Brain pericyte (primary cell): ENCODE results near the gene PPM1E.
"Not testable (repeated sequence)": the region's sequence is repeated elsewhere in the genome, so short reads cannot be mapped to it uniquely, and the experiment has no call there.

ENCODE experiments used
- DNase-seq: peaks from one replicate; pipeline ENCODE4 v3.0.0-alpha.2; 2012; ENCODE audit warnings: low read depth, low spot score

The PPM1E gene

GRCh38 chr17:58755577-58756245, at the start of gene PPM1E:
TSS of gene PPM1E (plus strand) at chr17:58755854.
- DNase-seq: no peak

GRCh38 chr17:58706351-58707140, 49.1 kb upstream of the PPM1E start:
- no peak for DNase-seq

- DNase-seq: peak; percentile 5
Observed at GRCh38 chr17:58710948-58711552, 44.6 kb upstream of the PPM1E start.

- DNase-seq: no peak
Observed at GRCh38 chr17:58722274-58722673, 33.4 kb upstream of the PPM1E start.

- DNase-seq: no peak
Observed at GRCh38 chr17:58722696-58723095, 33.0 kb upstream of the PPM1E start.

GRCh38 chr17:58728798-58729197, 26.9 kb upstream of the PPM1E start:
- DNase-seq: no peak

GRCh38 chr17:58730937-58731336, 24.7 kb upstream of the PPM1E start:
- no peak for DNase-seq

- DNase-seq: no peak
Observed at GRCh38 chr17:58734040-58734439, 21.6 kb upstream of the PPM1E start.

GRCh38 chr17:58734811-58735210, 20.8 kb upstream of the PPM1E start:
- DNase-seq: no peak

GRCh38 chr17:58741121-58741625, 14.5 kb upstream of the PPM1E start:
- no peak for DNase-seq

GRCh38 chr17:58747674-58748073, 8.0 kb upstream of the PPM1E start:
- no peak for DNase-seq

GRCh38 chr17:58749627-58750026, 6.0 kb upstream of the PPM1E start:
- not testable (repeated sequence) for DNase-seq

GRCh38 chr17:58753026-58753425, 2.6 kb upstream of the PPM1E start:
- no peak for DNase-seq

- DNase-seq: no peak
Observed at GRCh38 chr17:58755269-58755576, 431 bp upstream of the PPM1E start.

GRCh38 chr17:58756246-58757161, 850 bp downstream of the PPM1E start:
- DNase-seq: no peak

GRCh38 chr17:58757162-58757613, 1.5 kb downstream of the PPM1E start:
- no peak for DNase-seq

- DNase-seq: no peak
Observed at GRCh38 chr17:58758890-58759289, 3.2 kb downstream of the PPM1E start.

- no peak for DNase-seq
Observed at GRCh38 chr17:58759522-58759921, 3.9 kb downstream of the PPM1E start.

- DNase-seq: no peak
Observed at GRCh38 chr17:58760248-58760647, 4.6 kb downstream of the PPM1E start.

GRCh38 chr17:58763263-58763662, 7.6 kb downstream of the PPM1E start:
- DNase-seq: no peak

GRCh38 chr17:58764373-58764772, 8.7 kb downstream of the PPM1E start:
- DNase-seq: no peak

GRCh38 chr17:58778482-58778881, 22.8 kb downstream of the PPM1E start:
- DNase-seq: not testable (repeated sequence)
